GM18526 (cell line): ENCODE results near the gene HOXB7.

ENCODE experiments used
- POLR2A ChIP-seq: IDR thresholded peaks from 3 replicates; pipeline ENCODE4 v1.6.1; 2011; ENCODE audit not compliant: insufficient read length; ENCODE audit errors: extremely low read depth

HOXB7 gene

GRCh38 chr17:48610282-48611211 is at the start of gene HOXB7:
Gene HOXB7, minus strand, starts transcription at chr17:48611017. Its CDS starts 99 bp downstream, at chr17:48610918.
- peak; percentile 47 for TF ChIP-seq POLR2A

GRCh38 chr17:48655913-48656312 is 45.1 kb upstream of the HOXB7 start:
- no peak for TF ChIP-seq POLR2A

DNA sequence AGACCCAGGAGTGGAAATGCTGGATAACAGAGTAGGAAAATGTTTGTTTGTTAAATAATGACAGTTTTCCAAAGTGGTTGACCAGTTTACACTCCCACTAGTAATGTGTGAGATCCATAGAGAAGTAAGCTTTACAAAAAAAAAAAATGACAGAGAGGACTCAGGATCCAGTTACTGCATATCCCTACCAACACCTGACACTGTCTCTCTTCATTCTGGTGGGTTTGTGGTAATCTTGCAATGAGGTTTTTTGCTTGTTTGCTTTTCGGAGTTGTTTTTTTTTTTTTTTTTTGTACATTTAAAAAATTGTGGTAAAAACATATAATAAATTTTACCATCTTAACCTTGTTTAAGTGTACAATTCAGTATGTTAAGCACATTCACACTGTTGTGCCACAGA is 38.9 kb upstream of the HOXB7 start:
- TF ChIP-seq POLR2A, result no peak

DNA sequence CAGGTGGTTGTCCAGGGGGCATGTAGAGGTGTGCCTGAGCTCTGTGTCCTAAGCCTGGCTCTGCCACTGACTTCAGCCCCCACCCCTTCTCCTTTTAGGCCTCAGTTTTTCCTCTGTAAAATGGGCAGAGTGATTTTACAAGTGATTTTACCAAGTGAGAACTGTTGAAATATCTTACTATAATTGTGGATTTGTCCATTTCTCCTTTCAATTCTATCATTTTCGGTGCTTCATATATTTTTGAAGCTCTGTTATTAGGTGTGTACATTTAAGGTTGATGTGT is 37.1 kb upstream of the HOXB7 start:
- TF ChIP-seq POLR2A, result no peak

DNA sequence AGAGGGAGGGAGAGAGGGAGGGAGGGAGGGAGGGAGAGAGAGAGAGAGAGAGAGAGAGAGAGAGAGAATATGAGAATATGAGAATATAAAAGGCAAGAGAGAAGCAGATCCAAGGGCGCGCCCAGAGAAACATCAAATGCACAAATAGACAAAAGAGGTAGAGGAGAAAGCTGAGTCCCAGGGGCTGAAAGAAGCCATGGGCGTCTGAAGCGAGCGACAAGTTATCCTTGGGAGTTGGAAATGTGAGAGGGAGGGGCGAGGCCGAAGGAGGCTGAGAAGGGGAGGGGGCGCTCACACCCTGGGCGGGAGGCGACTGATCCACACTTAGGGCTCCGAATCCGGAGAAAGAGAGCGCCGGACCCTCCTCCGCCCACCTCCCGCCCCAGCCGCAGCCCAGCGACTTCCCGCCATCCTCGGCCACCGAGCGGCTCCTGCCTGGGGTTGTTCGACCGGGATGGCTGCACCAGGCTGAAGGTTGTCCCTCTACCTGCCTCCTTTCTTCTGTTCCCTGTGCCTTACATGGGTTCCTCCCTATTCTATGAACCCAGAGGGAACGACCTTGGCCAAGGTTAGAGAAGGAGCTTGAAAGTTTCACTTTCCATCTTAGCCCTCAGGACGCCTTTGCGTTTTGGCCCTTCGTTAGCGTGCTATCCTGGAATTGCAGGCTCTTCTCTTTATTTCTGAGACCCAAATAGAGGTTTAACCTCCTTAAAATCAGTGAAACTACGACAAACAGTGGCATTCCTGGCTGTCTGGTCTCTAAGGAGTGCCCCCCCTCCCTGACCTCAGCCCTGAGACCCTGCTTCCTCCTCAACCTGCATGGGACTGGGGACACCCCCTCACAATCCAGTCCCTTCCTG is 36.5 kb upstream of the HOXB7 start:
- TF ChIP-seq POLR2A, result no peak

DNA sequence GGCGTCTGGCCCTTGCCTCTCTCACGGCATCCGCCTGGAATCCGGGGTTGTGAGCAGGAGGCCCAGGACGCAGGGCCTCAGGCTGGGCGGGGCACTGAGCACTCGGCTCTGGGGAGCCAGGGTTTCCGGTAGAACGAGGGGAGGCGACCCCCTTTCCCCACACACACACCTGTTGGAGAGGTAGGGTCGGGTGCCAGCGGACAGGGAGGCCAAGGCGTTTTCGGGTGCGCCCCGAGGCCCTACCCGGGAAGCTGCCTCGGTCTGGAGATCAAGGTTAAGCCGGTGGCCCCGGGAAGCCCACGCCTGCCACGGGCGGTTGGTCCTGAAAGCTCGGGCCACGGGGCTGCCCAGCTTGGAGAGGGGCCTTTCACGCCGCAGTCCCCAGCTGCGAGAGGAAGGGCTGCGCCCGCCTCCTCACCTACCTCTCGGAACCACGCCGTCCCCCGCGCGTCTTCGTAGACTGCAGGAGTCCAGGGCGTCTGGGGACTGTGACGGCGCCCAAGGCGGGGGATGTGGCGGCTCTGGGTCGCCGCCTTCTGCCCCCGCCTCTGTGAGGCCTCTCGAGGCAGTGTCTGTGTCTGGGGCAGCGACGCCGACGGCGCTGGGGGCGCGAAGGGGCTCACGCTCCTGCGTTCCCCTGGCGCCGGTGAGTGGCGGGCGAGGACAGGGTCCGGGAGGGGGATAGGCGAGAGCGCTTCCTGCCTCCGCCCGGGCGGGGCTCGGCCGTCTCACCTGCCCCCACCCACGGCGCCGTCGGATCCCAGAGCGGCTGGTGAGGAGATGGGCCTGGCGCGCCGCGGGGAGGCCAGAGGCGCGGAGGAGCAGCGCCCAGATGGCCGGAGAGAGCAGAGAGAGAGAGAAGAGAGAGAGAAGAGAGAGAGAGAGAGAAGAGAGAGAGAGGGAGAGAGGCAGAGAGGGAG is 35.6 kb upstream of the HOXB7 start:
- peak; percentile 26 for TF ChIP-seq POLR2A

- TF ChIP-seq POLR2A, result no peak
Measured at GRCh38 chr17:48645639-48646182, 34.9 kb upstream of the HOXB7 start.

DNA sequence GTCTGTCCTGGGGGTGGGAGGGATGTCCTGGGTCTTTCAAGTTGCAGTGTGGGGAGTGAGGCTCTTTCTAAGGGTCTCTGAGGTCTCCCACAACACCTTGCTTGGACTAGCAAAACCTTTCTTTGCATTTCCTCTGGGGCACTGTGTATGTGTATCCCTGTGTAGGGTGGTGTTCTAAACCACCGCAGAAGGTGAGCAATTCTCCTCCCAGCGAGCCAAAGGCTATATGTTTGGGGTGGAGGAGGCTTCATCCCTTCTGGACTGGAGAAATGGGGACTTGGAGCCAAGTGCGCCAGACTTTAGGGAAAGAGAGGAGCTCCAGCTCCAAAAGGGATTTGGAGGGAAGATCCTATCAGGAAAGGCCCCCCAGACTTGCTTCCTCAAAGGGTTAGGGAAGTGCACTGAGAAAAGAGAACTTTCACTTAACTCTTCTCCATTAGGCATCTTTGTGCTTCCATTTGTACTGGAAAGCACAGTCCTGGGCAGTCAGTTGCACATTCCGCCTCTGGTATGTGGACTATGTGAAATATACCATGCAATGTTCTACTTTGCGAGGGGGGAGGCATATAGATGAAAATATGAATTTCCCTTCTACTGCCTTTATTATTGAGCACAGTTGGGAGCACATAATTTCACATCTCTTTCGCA is 34.2 kb upstream of the HOXB7 start:
- no peak for TF ChIP-seq POLR2A

DNA sequence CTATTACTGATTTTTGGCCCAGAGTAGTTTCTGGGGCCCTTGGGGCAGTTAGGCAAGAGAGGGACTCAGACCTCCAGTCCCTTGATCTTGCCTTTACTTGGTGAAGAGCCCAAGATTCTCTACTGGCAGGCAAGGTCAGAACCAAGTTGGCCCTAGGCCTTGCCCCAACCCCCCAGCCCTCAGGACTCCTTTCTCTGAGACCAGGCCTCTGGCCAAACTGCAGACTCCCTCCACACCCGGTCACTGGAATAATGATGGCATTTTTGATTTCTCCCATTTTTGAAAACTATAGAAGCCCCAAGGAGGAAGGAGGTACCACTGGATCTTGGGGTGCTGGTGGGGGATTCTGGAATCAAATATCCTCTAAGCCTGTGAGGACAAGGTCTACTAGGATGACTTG is 33.3 kb upstream of the HOXB7 start:
- TF ChIP-seq POLR2A, result no peak

DNA sequence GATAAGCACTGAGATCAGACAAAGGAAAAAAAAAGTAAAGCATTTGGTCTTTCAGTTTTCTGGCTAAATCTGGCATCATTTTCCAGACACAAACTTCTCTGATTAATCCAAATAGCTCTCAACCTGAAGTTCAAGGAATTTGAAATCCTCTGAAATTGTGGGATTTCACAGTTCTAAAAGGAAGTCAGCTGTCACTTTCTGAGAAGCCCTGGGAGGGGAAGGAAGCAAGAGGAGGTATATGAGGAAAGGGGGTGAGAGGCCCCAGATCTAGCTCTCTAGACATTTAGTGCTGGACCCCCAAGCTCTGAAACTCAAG is 32.8 kb upstream of the HOXB7 start:
- no peak for TF ChIP-seq POLR2A

GRCh38 chr17:48642843-48643696 is 32.3 kb upstream of the HOXB7 start:
- TF ChIP-seq POLR2A, result no peak

GRCh38 chr17:48642059-48642842 is 31.4 kb upstream of the HOXB7 start:
- TF ChIP-seq POLR2A, result no peak

DNA sequence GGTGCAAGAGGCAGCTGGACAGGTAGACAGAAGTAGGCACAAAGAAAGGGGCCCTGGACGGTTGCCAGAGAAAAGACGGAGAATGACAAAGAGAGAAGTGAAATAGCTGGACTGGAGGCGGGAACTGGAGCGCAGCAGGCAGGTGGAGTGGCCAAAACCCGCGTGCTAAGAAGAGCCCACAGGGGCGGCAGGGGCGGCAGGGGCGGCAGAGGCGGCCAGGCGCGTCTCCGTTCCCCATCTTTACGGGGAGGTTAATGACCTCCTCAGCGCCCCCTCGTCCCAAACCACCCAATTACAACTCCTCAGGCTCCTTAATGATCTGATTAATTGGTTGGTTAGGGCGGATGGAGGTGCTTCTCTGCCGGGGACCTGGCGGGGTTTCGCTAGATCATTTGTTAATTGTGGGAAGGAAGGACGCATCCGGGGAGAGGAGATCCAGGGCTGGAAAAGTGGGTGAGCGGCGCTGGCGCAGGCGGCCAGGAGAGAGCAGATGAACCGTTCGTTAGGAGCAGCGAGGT is 30.8 kb upstream of the HOXB7 start:
- TF ChIP-seq POLR2A, result no peak

GRCh38 chr17:48640858-48641180 is 30.0 kb upstream of the HOXB7 start:
- TF ChIP-seq POLR2A, result no peak
